HL-60 (cell line): ENCODE measurements around the gene PHIP.
A peak's percentile ranks its signal among the peaks of the same experiment; 100 is the strongest.

Experiments used
- DNase-seq, 2 experiments: peaks; one replicate each; pipeline ENCODE4 v3.0.0-alpha.2; 2010 to 2020; ENCODE audit warnings: low read depth in 1 of 2, low spot score in 1 of 2
- H3K27ac ChIP-seq: fragments of 250-450 bp; sonication (Bioruptor Pico); replicated peaks from 2 replicates; pipeline ENCODE4 v1.5.1; 2020; ENCODE audit warnings: mild to moderate bottlenecking, moderate library complexity
- H3K27me3 ChIP-seq: fragments of 250-450 bp; sonication (Bioruptor Pico); 2 replicates; pipeline ENCODE4 v1.5.1; 2021; ENCODE audit warnings: mild to moderate bottlenecking, moderate library complexity; ENCODE audit not compliant: insufficient read depth, poor library complexity, severe bottlenecking
- H3K4me3 ChIP-seq: replicated peaks from 2 replicates; pipeline ENCODE4 v1.5.1; 2011; ENCODE audit warnings: mild to moderate bottlenecking, control low read depth, low read length; ENCODE audit not compliant: insufficient read depth
- GABPA ChIP-seq: IDR thresholded peaks from 2 replicates; pipeline ENCODE4 v1.6.1; 2012; ENCODE audit warnings: low read depth
- POLR2AphosphoS5 ChIP-seq: IDR thresholded peaks from 2 replicates; pipeline ENCODE4 v1.6.1; 2012; ENCODE audit warnings: low read depth
- REST ChIP-seq: IDR thresholded peaks from 2 replicates; pipeline ENCODE4 v1.6.1; 2012; ENCODE audit warnings: low read depth; ENCODE audit not compliant: insufficient replicate concordance
- SPI1 ChIP-seq: IDR thresholded peaks from 2 replicates; pipeline ENCODE4 v1.6.1; 2012; ENCODE audit warnings: low read depth, mild to moderate bottlenecking, borderline replicate concordance
- TF ChIP-seq, protein P1 (sequence below): IDR thresholded peaks from one replicate; pipeline ENCODE4 v1.5.1; 2011; ENCODE audit warnings: low read length, control low read depth, inconsistent platforms; ENCODE audit not compliant: insufficient read depth

PHIP gene

DNA sequence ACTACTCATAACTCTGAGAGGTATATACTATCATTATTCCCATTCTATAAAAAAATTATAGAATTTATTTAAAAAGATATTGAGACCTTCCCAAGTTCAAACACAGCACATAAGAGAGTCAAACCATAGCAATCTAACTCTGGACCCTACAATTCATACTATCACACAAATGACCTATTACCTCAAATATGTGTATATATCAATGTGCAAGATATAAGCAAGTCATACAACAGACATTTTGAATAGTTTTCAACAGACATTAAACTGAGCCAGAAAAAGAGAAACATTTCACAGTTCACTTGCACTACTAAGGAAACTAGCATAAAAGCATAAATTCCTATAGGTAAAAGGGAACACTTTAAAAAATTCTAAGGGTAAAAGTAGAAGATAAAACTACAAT lies 11.7 kb downstream of the PHIP start:
- H3K27me3 ChIP-seq = no peaks in the 10 kb centered on the region
- TF ChIP-seq, protein P1, sequence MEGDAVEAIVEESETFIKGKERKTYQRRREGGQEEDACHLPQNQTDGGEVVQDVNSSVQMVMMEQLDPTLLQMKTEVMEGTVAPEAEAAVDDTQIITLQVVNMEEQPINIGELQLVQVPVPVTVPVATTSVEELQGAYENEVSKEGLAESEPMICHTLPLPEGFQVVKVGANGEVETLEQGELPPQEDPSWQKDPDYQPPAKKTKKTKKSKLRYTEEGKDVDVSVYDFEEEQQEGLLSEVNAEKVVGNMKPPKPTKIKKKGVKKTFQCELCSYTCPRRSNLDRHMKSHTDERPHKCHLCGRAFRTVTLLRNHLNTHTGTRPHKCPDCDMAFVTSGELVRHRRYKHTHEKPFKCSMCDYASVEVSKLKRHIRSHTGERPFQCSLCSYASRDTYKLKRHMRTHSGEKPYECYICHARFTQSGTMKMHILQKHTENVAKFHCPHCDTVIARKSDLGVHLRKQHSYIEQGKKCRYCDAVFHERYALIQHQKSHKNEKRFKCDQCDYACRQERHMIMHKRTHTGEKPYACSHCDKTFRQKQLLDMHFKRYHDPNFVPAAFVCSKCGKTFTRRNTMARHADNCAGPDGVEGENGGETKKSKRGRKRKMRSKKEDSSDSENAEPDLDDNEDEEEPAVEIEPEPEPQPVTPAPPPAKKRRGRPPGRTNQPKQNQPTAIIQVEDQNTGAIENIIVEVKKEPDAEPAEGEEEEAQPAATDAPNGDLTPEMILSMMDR = no peak
- TF ChIP-seq SPI1 (no peak), POLR2AphosphoS5 (no peak), GABPA (no peak), REST (no peak)
- DNase-seq = no peak
- no peak overlapping the region for H3K4me3 ChIP-seq
- H3K27ac ChIP-seq = no peak overlapping the region

GRCh38 chr6:79065232-79065631 lies 12.8 kb downstream of the PHIP start:
- Histone ChIP-seq H3K27me3 (no peaks in the 10 kb centered on the region), H3K4me3 (no peak overlapping the region), H3K27ac (no peak overlapping the region)
- TF ChIP-seq SPI1 = no peak
- TF ChIP-seq GABPA = peak; percentile 60; the same call in 1 of the 2 replicates
- no peak for DNase-seq

- TF ChIP-seq SPI1 (no peak), GABPA (no peak), REST (no peak), POLR2AphosphoS5 (no peak)
- TF ChIP-seq, protein P1 = no peak
- no peak overlapping the region for H3K27ac ChIP-seq
- no peaks in the 10 kb centered on the region for H3K27me3 ChIP-seq
- no peak overlapping the region for H3K4me3 ChIP-seq
- no peak for DNase-seq
Observed at GRCh38 chr6:79064635-79065034, 13.4 kb downstream of the PHIP start.

- TF ChIP-seq POLR2AphosphoS5 = no peak
- DNase-seq = no peak
- no peaks in the 10 kb centered on the region for H3K27me3 ChIP-seq
- no peak overlapping the region for H3K27ac ChIP-seq
- H3K4me3 ChIP-seq = no peak overlapping the region
Observed at GRCh38 chr6:79062708-79063107, 15.3 kb downstream of the PHIP start.

- no peak for DNase-seq
- TF ChIP-seq GABPA (no peak), POLR2AphosphoS5 (no peak), SPI1 (no peak), REST (no peak)
- TF ChIP-seq, protein P1 = no peak
- no peak overlapping the region for H3K4me3 ChIP-seq
- no peak overlapping the region for H3K27ac ChIP-seq
- no peaks in the 10 kb centered on the region for H3K27me3 ChIP-seq
Observed at GRCh38 chr6:79057746-79058145, 20.3 kb downstream of the PHIP start.
